Subcutaneous abdominal adipose tissue (tissue), 5 donors: ENCODE measurements around the gene REXO5.
A peak's percentile ranks its signal among the peaks of the same experiment; 100 is the strongest.

Source experiments
- H3K27ac ChIP-seq: one replicate; pipeline ENCODE4 v1.7.0; 2013; ENCODE audit warnings: low read depth, mild to moderate bottlenecking, inconsistent platforms, low read length, moderate library complexity
- H3K27me3 ChIP-seq, 5 donors: one replicate each; pipeline ENCODE4 v1.7.0; 2013; ENCODE audit warnings: low read length in 5 of 5, inconsistent platforms in 1 of 5; ENCODE audit not compliant: control insufficient read depth in 5 of 5, insufficient read depth in 4 of 5
- H3K36me3 ChIP-seq, 5 donors: one replicate each; pipeline ENCODE4 v1.7.0; 2013; ENCODE audit warnings: low read length in 5 of 5; ENCODE audit not compliant: control insufficient read depth in 5 of 5, insufficient read depth in 5 of 5
- H3K4me1 ChIP-seq, 5 donors: one replicate each; pipeline ENCODE4 v1.7.0; 2013; ENCODE audit warnings: low read length in 5 of 5, mild to moderate bottlenecking in 3 of 5, moderate library complexity in 1 of 5; ENCODE audit not compliant: control insufficient read depth in 5 of 5, insufficient read depth in 5 of 5
- H3K4me3 ChIP-seq, 5 donors: one replicate each; pipeline ENCODE4 v1.7.0; 2013; ENCODE audit warnings: low read length in 5 of 5, low read depth in 1 of 5
- H3K9ac ChIP-seq, 5 donors: one replicate each; pipeline ENCODE4 v1.7.0; 2013; ENCODE audit warnings: low read length in 5 of 5, mild to moderate bottlenecking in 4 of 5, moderate library complexity in 3 of 5
- H3K9me3 ChIP-seq, 5 donors: one replicate each; pipeline ENCODE4 v1.7.0; 2013; ENCODE audit warnings: low read length in 5 of 5; ENCODE audit not compliant: control insufficient read depth in 5 of 5
- donor health status: healthy.
- donor health status: healthy.
- donor health status: healthy.
- donor health status: healthy.
- donor health status: healthy.

The REXO5 gene

DNA sequence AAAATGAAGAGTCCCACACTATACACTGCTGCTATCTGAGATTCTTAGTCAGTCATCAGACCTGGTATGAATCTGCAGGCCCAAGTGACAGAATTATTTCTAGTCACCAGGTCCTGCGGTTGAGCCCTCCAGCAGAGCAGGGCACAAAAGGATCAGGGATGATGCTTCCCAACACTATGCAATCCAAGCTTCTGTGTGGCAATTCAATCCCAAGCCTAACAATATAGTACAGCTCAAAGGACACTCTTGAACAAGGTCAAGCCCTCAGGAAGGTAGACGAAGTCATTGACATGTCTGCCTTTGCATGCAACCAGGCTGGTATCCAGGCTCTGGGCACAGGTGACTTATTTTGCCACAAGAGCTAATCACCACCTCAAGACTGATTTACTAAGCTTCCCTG, 88.1 kb downstream of the REXO5 start:
- Histone ChIP-seq H3K36me3 (peaks cover 21 to 50% (median 41%) of the 10 kb centered on the region in 5 donors), H3K27me3 (no peaks in the 10 kb centered on the region), H3K4me1 (peaks cover 0 to 90% (median 53%) of the 10 kb centered on the region in 5 donors), H3K27ac (no peak overlapping the region), H3K9ac (no peak overlapping the region), H3K4me3 (no peak overlapping the region), H3K9me3 (no peaks in the 10 kb centered on the region)

DNA sequence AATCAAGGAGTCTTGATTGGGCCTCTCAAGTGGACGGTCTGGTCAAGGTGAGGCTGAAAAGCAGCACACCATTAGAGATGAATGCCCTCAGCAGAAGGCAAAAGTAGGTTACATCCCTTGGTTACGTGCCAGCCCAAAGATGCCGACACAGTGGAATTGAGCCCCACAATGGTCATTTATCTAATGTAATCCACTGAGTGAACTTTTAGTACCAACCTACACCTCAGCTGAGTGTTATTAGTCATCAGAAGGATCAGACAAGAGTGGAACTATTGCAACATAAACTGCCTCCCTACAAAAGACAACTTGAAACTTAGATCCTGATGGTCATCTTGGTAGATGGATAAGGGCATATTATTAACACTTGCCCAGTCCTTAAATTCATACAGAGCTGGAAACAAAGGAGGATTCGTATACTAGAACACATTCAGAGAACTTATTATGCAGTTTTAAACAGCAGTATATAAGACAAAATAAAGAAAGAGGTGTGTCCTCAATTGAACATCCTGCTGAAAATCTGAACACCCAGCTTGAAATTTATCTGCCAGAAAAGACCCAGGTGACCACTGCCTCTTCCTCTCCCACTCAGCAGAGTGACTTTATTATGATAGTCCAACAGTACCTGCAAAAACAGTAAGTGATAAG, 91.0 kb downstream of the REXO5 start:
- Histone ChIP-seq H3K9me3 (no peaks in the 10 kb centered on the region), H3K4me1 (peaks cover 0 to 81% (median 62%) of the 10 kb centered on the region in 5 donors), H3K27me3 (no peaks in the 10 kb centered on the region), H3K9ac (peak overlapping the region in 3 of 5 donors; percentile 96 to 100 (median 99)), H3K4me3 (peak overlapping the region; percentile 88 to 95 (median 94)), H3K36me3 (peaks cover 21 to 35% (median 34%) of the 10 kb centered on the region in 5 donors), H3K27ac (peak overlapping the region; percentile 97)

DNA sequence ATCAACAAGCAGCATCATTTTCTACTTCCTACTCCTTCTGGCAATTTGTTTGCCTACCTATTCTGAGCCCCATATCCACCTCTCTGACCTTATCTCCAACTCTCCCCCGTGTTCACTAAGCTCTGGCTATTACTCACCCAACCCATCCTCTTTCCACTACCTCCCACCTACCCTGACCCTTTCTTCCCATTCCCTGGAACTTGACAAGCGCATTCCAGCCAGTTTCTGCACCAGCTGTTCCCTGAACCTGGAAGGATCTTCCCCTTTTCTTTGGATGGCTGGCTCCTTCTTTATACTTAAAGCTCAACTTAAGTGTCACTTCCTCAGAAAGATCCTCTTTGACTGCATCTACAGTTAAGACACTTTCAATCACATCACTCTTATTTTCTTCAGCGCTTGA, 91.6 kb downstream of the REXO5 start:
- no peaks in the 10 kb centered on the region for H3K9me3 ChIP-seq
- peaks cover 15 to 31% (median 31%) of the 10 kb centered on the region in 5 donors for H3K36me3 ChIP-seq
- peak overlapping the region; percentile 97 for H3K27ac ChIP-seq
- H3K27me3 ChIP-seq = no peaks in the 10 kb centered on the region
- peak overlapping the region; percentile 88 to 95 (median 94) for H3K4me3 ChIP-seq
- peaks cover 0 to 81% (median 68%) of the 10 kb centered on the region in 5 donors for H3K4me1 ChIP-seq
- peak overlapping the region; percentile 1 to 100 (median 96) for H3K9ac ChIP-seq

DNA sequence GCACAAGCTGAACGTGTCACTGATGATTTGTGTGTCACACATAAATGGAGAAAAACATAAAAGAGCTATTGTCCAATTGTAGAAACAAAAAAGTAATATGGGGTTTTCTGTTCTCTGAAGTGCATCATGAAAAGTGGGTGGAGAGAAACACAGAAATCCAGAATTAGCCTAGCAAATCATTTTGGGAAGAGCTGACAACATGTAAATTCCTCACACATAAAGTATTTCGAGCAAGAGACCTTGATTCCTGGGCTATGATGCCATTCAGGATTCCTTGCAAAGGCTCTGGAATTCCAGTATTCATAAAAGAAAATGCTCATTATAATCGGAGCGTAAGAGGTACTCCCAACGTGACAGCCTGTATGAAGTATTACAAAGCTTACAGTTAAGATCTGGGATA, 92.7 kb downstream of the REXO5 start:
- H3K9me3 ChIP-seq = no peaks in the 10 kb centered on the region
- H3K4me3 ChIP-seq = peak overlapping the region; percentile 88 to 95 (median 94)
- H3K27ac ChIP-seq = peak overlapping the region; percentile 97
- peaks cover 15 to 23% (median 23%) of the 10 kb centered on the region in 5 donors for H3K36me3 ChIP-seq
- H3K27me3 ChIP-seq = no peaks in the 10 kb centered on the region
- H3K9ac ChIP-seq = peak overlapping the region; percentile 94 to 100 (median 96)
- H3K4me1 ChIP-seq = peaks cover 5 to 81% (median 72%) of the 10 kb centered on the region in 5 donors
